ENCODE data around the gene NEDD8. TPM values are rescaled to one million over a fixed set of nuclear protein-coding genes. Genes with fewer than 3 reads are reported as not detected.

NEDD8 gene
- total and polyA plus RNA-seq, 2 of the 4 experiments (the other 2 are of a cell fraction): 167 to 375 TPM

GRCh38 chr14:24273422-24273998 is 41.3 kb upstream of the NEDD8 start:
- H3K36me3 ChIP-seq (ENCODE audit: control insufficient read depth, insufficient read depth, low read length): peaks cover 8% of the 10 kb centered on the region; the same call in 1 of the 2 replicates
- ChIA-PET CTCF (no interaction called here), POLR2A (ENCODE audit: unreplicated experiment) (no interaction called here)
- DNase-seq (no peak), ATAC-seq (ENCODE audit: low read depth) (no peak)
- no CpG with 5 or more reads among the region's 3 CpGs for WGBS, 2 experiments (ENCODE audit: extremely low coverage in 2 of 2, insufficient read length in 1 of 2)
- no peak overlapping the region for H4K8ac ChIP-seq (ENCODE audit: low read depth in 2 of 2, low read length in 2 of 2)
- peaks cover 5% of the 10 kb centered on the region; the same call in 1 of the 2 replicates for H3K4me1 ChIP-seq (ENCODE audit: control insufficient read depth, insufficient read depth, low read length)
- no peak overlapping the region for H3K4ac ChIP-seq (ENCODE audit: low read depth, low read length)
- no peak overlapping the region for H3K23ac ChIP-seq (ENCODE audit: low read depth, low read length)
- no peak overlapping the region for H2BK5ac ChIP-seq (ENCODE audit: low read depth, low read length, poor library complexity, severe bottlenecking)
- no peak overlapping the region for H4K5ac ChIP-seq (ENCODE audit: low read depth, low read length)
- no peak overlapping the region for H2AK9ac ChIP-seq (replicated peaks; ENCODE audit: low read depth, low read length, poor library complexity)
- no peaks in the 10 kb centered on the region for H3K9me3 ChIP-seq (ENCODE audit: control insufficient read depth, insufficient read depth, low read length)
- no peaks in the 10 kb centered on the region for H3K27me3 ChIP-seq (ENCODE audit: control insufficient read depth, insufficient read depth, low read length)
- dilution Hi-C loops (cut with HindIII; ENCODE audit: low sequenced_read_pairs, unreplicated experiment) (no loop called here), intact Hi-C loops (cut with micrococcal nuclease) (no loop called here), in situ Hi-C loops (cut with MboI; ENCODE audit: low sequenced_read_pairs) (no loop called here)
- no peak overlapping the region for H4K91ac ChIP-seq (ENCODE audit: insufficient read depth, low read depth, low read length)
- TF ChIP-seq SMC3 (IDR thresholded peaks at IDR 0.05; ENCODE audit: low read depth, low read length) (no peak), MXI1 (IDR thresholded peaks at IDR 0.05; ENCODE audit: borderline replicate concordance, low read depth, low read length) (no peak), FOS (IDR thresholded peaks at IDR 0.05; ENCODE audit: low read depth, low read length) (no peak), NFE2L2 (IDR thresholded peaks at IDR 0.05; ENCODE audit: low read depth, low read length) (no peak), ELK1 (IDR thresholded peaks at IDR 0.05; ENCODE audit: borderline replicate concordance, low read depth, low read length) (no peak), MAZ (IDR thresholded peaks at IDR 0.05; ENCODE audit: borderline replicate concordance, low read depth, low read length) (no peak), RCOR1 (IDR thresholded peaks at IDR 0.05; ENCODE audit: insufficient replicate concordance, low read length) (no peak), POLR2A (IDR thresholded peaks at IDR 0.05; ENCODE audit: low read depth, low read length) (no peak), CHD1 (IDR thresholded peaks at IDR 0.05; ENCODE audit: low read depth, low read length) (no peak), CEBPB (IDR thresholded peaks at IDR 0.05; ENCODE audit: low read depth, low read length) (no peak), RAD21 (IDR thresholded peaks at IDR 0.05; ENCODE audit: low read length) (no peak), RFX5 (IDR thresholded peaks at IDR 0.05; ENCODE audit: low read depth, low read length) (no peak)
- TF ChIP-seq, protein P1, sequence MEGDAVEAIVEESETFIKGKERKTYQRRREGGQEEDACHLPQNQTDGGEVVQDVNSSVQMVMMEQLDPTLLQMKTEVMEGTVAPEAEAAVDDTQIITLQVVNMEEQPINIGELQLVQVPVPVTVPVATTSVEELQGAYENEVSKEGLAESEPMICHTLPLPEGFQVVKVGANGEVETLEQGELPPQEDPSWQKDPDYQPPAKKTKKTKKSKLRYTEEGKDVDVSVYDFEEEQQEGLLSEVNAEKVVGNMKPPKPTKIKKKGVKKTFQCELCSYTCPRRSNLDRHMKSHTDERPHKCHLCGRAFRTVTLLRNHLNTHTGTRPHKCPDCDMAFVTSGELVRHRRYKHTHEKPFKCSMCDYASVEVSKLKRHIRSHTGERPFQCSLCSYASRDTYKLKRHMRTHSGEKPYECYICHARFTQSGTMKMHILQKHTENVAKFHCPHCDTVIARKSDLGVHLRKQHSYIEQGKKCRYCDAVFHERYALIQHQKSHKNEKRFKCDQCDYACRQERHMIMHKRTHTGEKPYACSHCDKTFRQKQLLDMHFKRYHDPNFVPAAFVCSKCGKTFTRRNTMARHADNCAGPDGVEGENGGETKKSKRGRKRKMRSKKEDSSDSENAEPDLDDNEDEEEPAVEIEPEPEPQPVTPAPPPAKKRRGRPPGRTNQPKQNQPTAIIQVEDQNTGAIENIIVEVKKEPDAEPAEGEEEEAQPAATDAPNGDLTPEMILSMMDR (conservative IDR thresholded peaks at IDR 0.05; ENCODE audit: low read depth, low read length): no peak
- TF ChIP-seq, protein P2, sequence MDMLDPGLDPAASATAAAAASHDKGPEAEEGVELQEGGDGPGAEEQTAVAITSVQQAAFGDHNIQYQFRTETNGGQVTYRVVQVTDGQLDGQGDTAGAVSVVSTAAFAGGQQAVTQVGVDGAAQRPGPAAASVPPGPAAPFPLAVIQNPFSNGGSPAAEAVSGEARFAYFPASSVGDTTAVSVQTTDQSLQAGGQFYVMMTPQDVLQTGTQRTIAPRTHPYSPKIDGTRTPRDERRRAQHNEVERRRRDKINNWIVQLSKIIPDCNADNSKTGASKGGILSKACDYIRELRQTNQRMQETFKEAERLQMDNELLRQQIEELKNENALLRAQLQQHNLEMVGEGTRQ (IDR thresholded peaks at IDR 0.05; ENCODE audit: low read depth, low read length): no peak
- no peak overlapping the region for H2BK15ac ChIP-seq (ENCODE audit: low read depth, low read length)
- peaks cover 5% of the 10 kb centered on the region; the same call in 1 of the 2 replicates for H3K9me1 ChIP-seq (ENCODE audit: insufficient read depth, low read length)
- H2AK5ac ChIP-seq (ENCODE audit: low read depth, low read length): no peak overlapping the region
- H3K18ac ChIP-seq (ENCODE audit: low read depth, low read length): no peak overlapping the region
- peaks cover 12 to 30% of the 10 kb centered on the region in 2 experiments for H3K79me1 ChIP-seq (ENCODE audit: low read depth in 1 of 2, low read length in 2 of 2)
- no peak overlapping the region for H3K4me3 ChIP-seq (ENCODE audit: insufficient read depth, low read depth, low read length)
- no peak overlapping the region for H2AFZ ChIP-seq (replicated peaks; ENCODE audit: low read length, poor library complexity)
- no peak overlapping the region for H2BK120ac ChIP-seq (ENCODE audit: low read depth, low read length)
- H3K14ac ChIP-seq (replicated peaks; ENCODE audit: low read depth, low read length): no peak overlapping the region
- H3K9ac ChIP-seq (ENCODE audit: low read depth, low read length): no peak overlapping the region
- H3K56ac ChIP-seq (ENCODE audit: extremely low read depth, insufficient read depth, low read length): no peak overlapping the region
- no peak overlapping the region for H3K4me2 ChIP-seq (ENCODE audit: low read depth, low read length)
- no peak overlapping the region for H2BK20ac ChIP-seq (ENCODE audit: low read depth, low read length)
- H4K20me1 ChIP-seq (ENCODE audit: insufficient read depth, low read length): no peaks in the 10 kb centered on the region
- H3K27ac ChIP-seq (ENCODE audit: insufficient read depth, low read length): no peak overlapping the region
- BruUV-seq (replicated peaks): no TSS peak

All from IMR-90 (cell line).